Breast epithelium (tissue), 4 donors: ENCODE data around the gene ZSCAN5B. TPM values are rescaled to one million over a fixed set of nuclear protein-coding genes. Genes with fewer than 3 reads are reported as not detected.
A peak's percentile ranks its signal among the peaks of the same experiment; 100 is the strongest.

Experiments used
- DNase-seq, 2 donors: peaks; one replicate each; pipeline ENCODE4 v3.0.0-alpha.2; 2019; ENCODE audit warnings: low spot score in 2 of 2
- H3K27ac ChIP-seq, 2 donors: fragments of 200-600 bp; sonication (generic) in 1 of 2; one replicate each; pipeline ENCODE4 v1.5.1; 2016 to 2019; ENCODE audit warnings: mild to moderate bottlenecking in 1 of 2
- H3K27me3 ChIP-seq, 2 donors: fragments of 200-600 bp; sonication (generic) in 1 of 2; one replicate each; pipeline versions ENCODE4 v1.5.1 to v1.6.0; 2017 to 2019; ENCODE audit warnings: control low read depth in 1 of 2, mild to moderate bottlenecking in 1 of 2
- H3K36me3 ChIP-seq: fragments of 200-600 bp; one replicate; pipeline ENCODE4 v1.5.1; 2019
- H3K4me1 ChIP-seq, 2 donors: fragments of 200-600 bp; sonication (generic); one replicate each; pipeline ENCODE4 v1.5.1; 2016 to 2019; ENCODE audit warnings: control low read depth in 1 of 2
- H3K4me3 ChIP-seq, 3 donors: fragments of 200-600 bp; sonication (generic); 1 replicate in 2 of 3; 2 replicates in 1 of 3; pipeline ENCODE4 v1.5.1; 2016 to 2019; ENCODE audit warnings: mild to moderate bottlenecking in 3 of 3, moderate library complexity in 2 of 3
- H3K9me3 ChIP-seq, 2 donors: fragments of 200-600 bp; sonication (generic) in 1 of 2; one replicate each; pipeline ENCODE4 v1.5.1; 2016 to 2019; ENCODE audit warnings: control low read depth in 1 of 2
- CTCF ChIP-seq, 3 donors: fragments of 450-650 bp; IDR thresholded peaks; one replicate each; pipeline ENCODE4 v1.5.1; 2016 to 2017; ENCODE audit warnings: antibody characterized with exemption in 3 of 3, mild to moderate bottlenecking in 3 of 3, moderate library complexity in 3 of 3
- POLR2A ChIP-seq: fragments of 450-650 bp; IDR thresholded peaks from one replicate; pipeline ENCODE4 v1.6.1; 2016; ENCODE audit warnings: antibody characterized with exemption, mild to moderate bottlenecking, moderate library complexity
- POLR2AphosphoS5 ChIP-seq, 3 donors: sonication (generic); formaldehyde crosslinking; IDR thresholded peaks; one replicate each; pipeline ENCODE4 v1.6.1; 2017; ENCODE audit warnings: antibody characterized with exemption in 3 of 3
- intact Hi-C: fragments of 100-400 bp; cut with DNase I; formaldehyde crosslinking; loops from one replicate; pipeline ENCODE4 v1.15.1; 2023; ENCODE audit warnings: low total_unique reads
- total RNA-seq, 3 donors: library from RNA; depleted of rRNA; stranded (reverse); fragments of >200 nt; gene quantifications; one replicate each; pipeline ENCODE4 v1.1.0, GENCODE V29; 2016

The ZSCAN5B gene
- total RNA-seq, 3 donors from 2014 or later = not detected

GRCh38 chr19:56140583-56141416, 56.8 kb downstream of the ZSCAN5B start, which contains the start of gene ZNF444:
Gene ZNF444, plus strand, starts transcription at chr19:56141287. Its CDS starts 5,625 bp downstream, at chr19:56146912.
- H3K27ac ChIP-seq = peak within 1 kb of the TSS; percentile 97 to 98

GRCh38 chr19:56139847-56140582, 57.6 kb downstream of the ZSCAN5B start:
- H3K36me3 ChIP-seq = no peaks in the 10 kb centered on the region
- peak overlapping the region; percentile 97 to 98 for H3K27ac ChIP-seq
- intact Hi-C loops = loop anchor here (5.0 kb wide), 1 partner anchor 543 kb away; the partner anchor contains the start of gene FIZ1
- H3K27me3 ChIP-seq = no peaks in the 10 kb centered on the region
- H3K4me1 ChIP-seq = peaks cover 0 to 22% of the 10 kb centered on the region in 2 donors
- H3K4me3 ChIP-seq = peak overlapping the region; percentile 60 to 76 (median 67)
- H3K9me3 ChIP-seq = no peaks in the 10 kb centered on the region
- peak in 1 of 2 donors; percentile 35 for DNase-seq
- TF ChIP-seq POLR2A (no peak), POLR2AphosphoS5 (IDR thresholded peaks at IDR 0.05) (no peak), CTCF (IDR thresholded peaks at IDR 0.05) (no peak)

More at GRCh38 chr19:56140583-56141416, 56.8 kb downstream of the ZSCAN5B start, which contains the start of gene ZNF444:
- peak; percentile 99 to 100 for DNase-seq
- no peaks in the 10 kb centered on the region for H3K36me3 ChIP-seq
- TF ChIP-seq CTCF (IDR thresholded peaks at IDR 0.05) (no peak), POLR2AphosphoS5 (IDR thresholded peaks at IDR 0.05) (peak; percentile 92 to 99 (median 95))
- H3K4me1 ChIP-seq = peaks cover 0 to 22% of the 10 kb centered on the region in 2 donors
- H3K27me3 ChIP-seq = no peaks in the 10 kb centered on the region
- intact Hi-C loops = no loop called here
- H3K4me3 ChIP-seq = peak within 1 kb of the TSS; percentile 60 to 76 (median 67)
- H3K9me3 ChIP-seq = no peaks in the 10 kb centered on the region

Other genes with a start within 250 kb of the ZSCAN5B start
- gene NLRP8, start 250.0 kb downstream of the ZSCAN5B start, total RNA-seq = under 1 TPM in 2 of 3 donors, not detected in 1; 0.29 to 0.33 TPM
- under 1 TPM in 2 of 3 donors, not detected in 1; 0.44 to 0.98 TPM for gene NLRP5, start 211.0 kb downstream of the ZSCAN5B start, total RNA-seq
- 10 to 100 TPM; 10.2 to 11.1 (median 10.4) TPM for gene ZNF787, start 76.5 kb downstream of the ZSCAN5B start, total RNA-seq
- gene ZNF444, start 56.5 kb downstream of the ZSCAN5B start, total RNA-seq = 10 to 100 TPM; 13.9 to 38.5 (median 33.1) TPM
- gene GALP, start 21.8 kb downstream of the ZSCAN5B start, total RNA-seq = not detected
- not detected for gene ZSCAN5C, start 4.5 kb upstream of the ZSCAN5B start, total RNA-seq
- gene EDDM13, start 75.0 kb upstream of the ZSCAN5B start, total RNA-seq = 1 to 10 TPM in 1 of 3 donors, not detected in 2; 1.3 TPM
- gene ZSCAN5A, start 117.1 kb upstream of the ZSCAN5B start, total RNA-seq = 10 to 100 TPM in 2 of 3 donors, 1 to 10 TPM in 1; 6.2 to 13.3 (median 12.5) TPM
- gene ZNF582, start 195.8 kb upstream of the ZSCAN5B start, total RNA-seq = 1 to 10 TPM; 4.3 to 9.5 (median 8.2) TPM
- 1 to 10 TPM; 4.0 to 8.8 (median 5.2) TPM for gene ZNF583, start 206.5 kb upstream of the ZSCAN5B start, total RNA-seq